GM18520 (cell line): ENCODE results near the gene KRT77.
"Not testable (repeated sequence)": the region's sequence is repeated elsewhere in the genome, so short reads cannot be mapped to it uniquely, and the experiment has no call there.

Experiments
- ATAC-seq: cut with Tn5 transposase; IDR thresholded peaks from one replicate; pipeline ENCODE4 v1.9.1; 2021; ENCODE audit not compliant: unreplicated experiment

Gene KRT77

GRCh38 chr12:52724384-52724783, 21.1 kb upstream of the KRT77 start:
- no peak for ATAC-seq

DNA sequence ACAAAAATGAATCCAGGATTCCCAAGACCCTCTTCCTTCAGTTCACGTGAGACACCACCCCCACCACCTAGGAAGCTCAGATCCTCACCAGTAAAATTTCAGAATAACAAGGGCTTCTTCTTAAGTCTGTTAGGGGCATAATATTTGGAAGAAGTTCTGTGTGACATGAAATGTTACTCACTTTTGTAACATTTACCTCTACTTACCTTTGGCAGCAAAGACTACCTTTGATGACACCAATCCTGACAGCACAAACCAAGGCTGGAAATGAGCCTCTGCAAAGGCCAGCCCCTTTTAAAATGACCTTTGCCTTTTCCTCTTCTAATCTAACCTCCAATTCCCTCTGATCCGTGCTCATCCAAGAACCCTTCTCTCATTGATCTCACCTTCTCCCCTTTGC, 19.4 kb upstream of the KRT77 start:
- no peak for ATAC-seq

DNA sequence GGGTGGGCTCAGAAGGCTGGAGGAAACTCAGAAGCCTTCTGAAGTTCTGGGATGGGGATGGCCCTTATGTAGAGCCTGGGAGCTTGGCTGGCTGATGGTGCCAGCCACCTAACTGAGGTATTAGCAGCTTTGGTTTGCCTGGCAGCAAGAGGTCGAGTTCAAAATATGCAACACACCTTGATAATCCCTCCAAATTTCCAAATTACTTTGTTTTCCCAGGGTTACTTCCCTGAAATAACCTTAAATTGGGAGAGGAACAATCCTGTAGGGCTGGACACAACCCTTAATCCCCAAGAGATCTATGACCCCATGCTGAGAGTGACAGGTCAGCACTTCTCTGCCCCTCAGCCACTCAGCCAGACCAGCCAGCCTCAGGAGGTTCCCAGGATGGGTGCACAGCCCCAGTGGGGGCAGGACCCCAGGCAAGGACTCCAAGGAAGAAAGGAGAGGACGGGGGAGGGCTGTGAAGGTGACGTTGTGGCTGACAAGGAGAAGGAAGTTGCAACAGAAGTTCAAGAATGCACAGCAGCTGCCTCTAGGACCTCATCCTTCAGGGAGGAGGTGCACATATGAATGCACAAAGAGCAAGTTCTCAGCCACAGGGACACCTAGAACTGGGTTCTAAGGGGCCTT, 18.6 kb upstream of the KRT77 start:
- ATAC-seq = no peak

GRCh38 chr12:52720365-52720886, 17.1 kb upstream of the KRT77 start:
- no peak for ATAC-seq

DNA sequence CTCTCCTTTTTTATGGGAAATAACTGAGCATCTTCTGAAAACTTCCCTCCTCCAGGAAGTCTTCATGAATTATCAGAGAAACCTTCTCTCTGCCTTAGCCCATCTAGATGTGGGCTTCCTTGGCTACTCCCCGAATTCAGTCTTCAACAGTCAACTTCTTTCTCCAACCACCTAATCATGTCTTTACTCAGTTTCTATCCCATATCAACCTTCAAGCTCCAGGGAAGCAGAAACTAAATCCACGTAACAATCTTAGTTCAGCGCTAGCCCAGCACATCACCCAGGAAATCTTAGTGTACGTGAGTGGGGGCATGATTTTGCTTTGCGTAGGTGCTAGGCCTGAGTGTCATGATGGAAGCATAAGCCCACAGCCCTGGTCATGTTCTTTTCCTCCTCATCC, 12.7 kb upstream of the KRT77 start:
- no peak for ATAC-seq

- no peak for ATAC-seq
These were observed 12.1 kb upstream of the KRT77 start for GRCh38 chr12:52715416-52715815.

GRCh38 chr12:52714887-52715281, 11.6 kb upstream of the KRT77 start:
- no peak for ATAC-seq

GRCh38 chr12:52713960-52714886, 10.9 kb upstream of the KRT77 start:
- ATAC-seq = no peak

GRCh38 chr12:52712122-52712521, 8.8 kb upstream of the KRT77 start:
- ATAC-seq = not testable (repeated sequence)

- no peak for ATAC-seq
These were observed 7.4 kb upstream of the KRT77 start for GRCh38 chr12:52710730-52711129.

- no peak for ATAC-seq
These were observed 4.7 kb upstream of the KRT77 start for GRCh38 chr12:52708010-52708409.

DNA sequence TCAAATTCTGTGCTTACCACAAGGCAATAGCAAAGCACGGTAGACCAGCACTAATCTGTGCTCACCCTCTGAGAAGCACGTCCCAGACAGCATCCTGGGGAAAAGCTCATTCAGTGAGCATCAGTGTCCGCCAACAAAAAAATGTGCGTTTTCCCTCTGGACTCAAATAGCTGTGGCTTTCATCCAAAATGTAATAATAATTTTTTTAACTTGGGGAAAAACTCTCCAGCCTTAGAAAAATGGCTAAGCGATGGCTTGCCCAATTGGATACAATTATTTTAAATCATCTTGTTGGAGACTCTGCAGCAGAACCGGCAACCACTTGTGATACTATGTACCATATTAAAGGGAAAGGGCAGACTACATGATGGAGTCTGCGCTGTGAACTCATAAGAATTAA, 1.1 kb upstream of the KRT77 start:
- no peak for ATAC-seq

DNA sequence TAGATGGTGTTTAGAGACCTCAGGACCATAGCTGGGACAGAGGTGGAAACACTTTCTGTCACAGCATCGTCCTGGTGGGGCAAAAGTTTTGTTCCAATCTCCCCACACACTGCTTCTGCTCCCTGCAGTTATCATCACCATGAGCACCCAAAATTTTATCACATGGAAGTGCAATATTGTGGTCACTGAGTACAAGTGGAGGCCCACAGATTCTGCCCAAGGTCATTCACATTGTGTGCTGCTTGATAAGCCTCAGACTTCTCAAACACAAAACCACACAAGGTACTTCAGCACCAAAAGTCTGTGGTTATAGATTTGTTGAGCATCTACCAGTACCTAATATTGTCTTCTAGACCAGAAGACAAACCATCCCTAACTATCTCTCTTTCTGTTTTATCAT, 554 bp upstream of the KRT77 start:
- no peak for ATAC-seq

DNA sequence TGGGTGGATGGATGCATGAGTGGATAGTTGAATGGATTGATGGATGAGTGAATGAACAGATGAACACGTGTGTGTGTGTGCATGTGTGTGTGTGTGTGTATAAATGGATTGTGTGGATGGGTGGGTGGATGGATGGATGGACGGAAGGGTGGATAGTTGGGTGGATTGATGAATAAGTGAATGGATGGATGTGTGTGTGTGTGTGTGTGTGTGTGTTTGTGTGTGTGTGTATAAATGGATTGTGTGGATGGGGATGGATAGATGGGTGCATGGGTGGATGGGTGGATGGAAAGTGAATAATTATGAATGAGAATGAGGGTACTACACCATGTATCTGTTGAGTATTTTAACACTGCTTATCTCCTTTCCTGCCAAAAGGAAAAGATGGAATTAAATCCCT, 986 bp downstream of the KRT77 start:
- no peak for ATAC-seq

DNA sequence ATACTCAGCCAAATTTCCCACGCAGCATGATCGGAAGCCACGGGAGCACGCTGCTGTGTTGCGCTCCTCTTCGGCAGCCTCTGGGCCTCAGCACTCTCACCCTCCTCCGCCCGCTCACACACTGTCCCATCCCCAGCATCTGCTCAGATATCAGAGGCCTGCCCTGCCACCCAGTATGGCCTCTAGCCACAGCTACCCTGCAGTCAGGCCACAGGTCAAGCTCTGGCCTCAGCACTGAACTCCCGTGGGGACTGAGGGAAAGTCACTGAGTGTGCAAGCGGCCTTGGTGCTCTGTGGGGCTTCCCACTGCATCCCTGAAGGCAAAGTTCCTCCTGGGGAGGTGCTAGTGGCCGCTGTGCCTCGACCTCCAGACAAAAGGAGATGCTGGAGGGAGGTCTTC, 2.0 kb downstream of the KRT77 start:
- ATAC-seq = no peak

GRCh38 chr12:52699960-52700359, 3.4 kb downstream of the KRT77 start:
- ATAC-seq = no peak

GRCh38 chr12:52699373-52699772, 4.0 kb downstream of the KRT77 start:
- ATAC-seq = no peak

DNA sequence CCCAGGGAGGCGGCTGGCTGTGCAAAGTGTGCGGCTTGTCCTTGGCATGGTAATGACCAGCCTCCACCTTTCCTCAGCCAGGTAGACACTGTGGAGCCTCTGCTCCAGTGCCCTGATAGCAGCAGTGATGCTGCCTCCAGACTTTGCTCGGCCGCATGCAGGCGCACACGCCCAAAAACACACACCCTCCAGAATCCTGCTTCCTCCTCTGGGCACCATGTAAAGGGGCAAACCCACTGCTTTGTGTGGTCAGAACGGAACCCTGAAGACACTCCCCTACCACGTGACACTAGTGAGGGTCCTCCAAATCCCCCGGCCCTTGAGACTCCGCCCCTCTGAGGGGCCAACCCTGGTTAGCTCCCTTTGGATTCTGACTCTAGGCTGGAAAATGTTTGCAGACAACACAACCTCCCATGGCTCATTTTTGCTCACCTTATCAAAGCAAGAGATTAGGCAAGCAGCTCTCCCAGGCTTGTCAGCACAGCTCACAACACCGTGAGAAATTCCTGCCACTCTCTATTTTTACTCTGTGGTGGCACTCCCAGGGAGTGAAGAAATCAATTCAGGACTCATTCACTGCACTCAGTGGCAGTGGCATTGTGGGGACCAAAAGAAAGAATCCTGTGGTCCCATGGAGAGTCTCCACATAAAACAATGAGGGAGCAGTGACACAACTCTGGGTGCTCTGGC, 4.5 kb downstream of the KRT77 start:
- no peak for ATAC-seq

DNA sequence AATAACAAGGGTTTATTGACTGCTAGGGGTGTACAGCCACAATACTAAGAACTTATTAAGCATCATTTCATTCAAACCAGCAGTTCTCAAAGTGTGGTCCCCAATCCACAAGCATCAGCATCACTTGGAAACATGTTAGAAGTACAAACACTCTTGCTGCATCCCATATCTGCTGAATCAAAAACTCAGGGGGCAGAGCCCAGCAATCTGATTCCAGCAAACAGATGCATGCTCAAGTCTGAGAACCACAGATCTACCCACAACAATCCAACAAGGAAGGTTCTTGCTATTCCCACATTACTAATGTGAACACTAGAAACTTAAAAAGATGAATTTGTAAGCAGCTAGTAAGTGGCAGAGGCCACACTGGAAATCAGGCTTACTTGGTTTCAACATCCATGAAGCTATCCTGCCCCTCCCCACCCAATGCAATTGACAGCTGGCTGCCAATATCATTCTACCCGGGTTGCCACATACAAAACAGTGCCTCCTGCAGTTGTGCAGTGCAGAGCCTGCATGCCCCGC, 6.2 kb downstream of the KRT77 start:
- ATAC-seq = no peak

DNA sequence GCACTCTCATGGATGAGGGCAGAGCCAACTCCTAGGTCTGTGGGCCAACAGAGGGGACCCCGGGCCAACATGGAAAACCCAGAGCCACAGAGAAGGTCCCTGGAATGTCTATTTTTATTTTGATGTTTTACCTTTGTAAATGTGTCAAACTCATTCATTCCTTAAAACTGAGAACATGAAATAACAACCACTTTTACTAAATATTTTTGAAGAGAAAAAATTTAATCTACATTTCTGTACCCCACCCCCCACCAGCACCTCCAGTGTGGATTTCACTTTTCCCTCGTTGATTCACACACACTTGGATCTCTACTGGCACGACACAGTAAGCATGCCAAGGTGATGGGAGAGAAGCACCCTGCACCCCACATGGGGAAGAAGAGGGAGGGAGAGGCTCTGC, 6.7 kb downstream of the KRT77 start:
- no peak for ATAC-seq

- no peak for ATAC-seq
These were observed 8.3 kb downstream of the KRT77 start for GRCh38 chr12:52695039-52695438.
